ENCODE data around the gene JUP. TPM values are rescaled to one million over a fixed set of nuclear protein-coding genes. Genes with fewer than 3 reads are reported as not detected.

Gene JUP
- total and polyA plus RNA-seq, 10 of the 15 experiments (the other 5 are each of a cell fraction or from before 2014, with no cell fraction given): 1.5 to 36.3 (median 11.6) TPM

DNA sequence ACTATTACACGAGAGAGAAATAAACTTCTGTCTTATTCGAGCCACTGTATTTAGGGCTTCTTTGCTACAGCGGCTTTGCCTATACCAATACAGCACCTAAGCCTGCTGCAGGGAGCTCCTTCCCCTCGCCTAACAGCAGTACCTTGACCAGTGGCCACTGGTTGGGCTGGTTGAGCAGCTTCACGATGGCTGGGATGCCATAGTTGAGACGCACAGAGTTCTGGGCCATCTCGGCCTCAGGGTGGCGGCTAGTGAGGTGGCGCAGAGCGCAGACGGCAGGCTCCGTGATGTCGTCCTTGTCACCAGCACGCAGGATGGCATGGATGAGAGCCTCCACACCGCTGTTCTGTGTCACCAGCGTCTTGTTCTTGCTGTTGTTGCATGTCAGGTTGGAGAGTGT, 23.7 kb downstream of the JUP start:
- H3K4me3 ChIP-seq: no peak overlapping the region
- no TSS peak for BruUV-seq (replicated peaks)
- 59% methylated on average over 16 of the region's 16 CpGs for WGBS (ENCODE audit: insufficient coverage, insufficient replicate concordance, low lambda C conversion rate, missing lambda C conversion rate)
- no peaks in the 10 kb centered on the region; a peak in 1 of 4 replicates for H3K27me3 ChIP-seq (replicated peaks in 1 of 2; ENCODE audit: control insufficient read depth in 2 of 2, insufficient read depth in 2 of 2, low read length in 1 of 2)
- ChIA-PET CTCF (no interaction called here), SMC1A (ENCODE audit: uncharacterized antibody, unreplicated experiment) (no interaction called here), POLR2A (no interaction called here), RAD21 (ENCODE audit: unreplicated experiment) (no interaction called here)
- no peak overlapping the region for H2AFZ ChIP-seq (ENCODE audit: control insufficient read depth, low read depth, low read length)
- no peaks in the 10 kb centered on the region for H3K79me2 ChIP-seq (ENCODE audit: control insufficient read depth, insufficient read depth, low read length)
- H3K27ac ChIP-seq (ENCODE audit: control insufficient read depth, insufficient read depth): no peak overlapping the region
- H4K20me1 ChIP-seq (ENCODE audit: control insufficient read depth, insufficient read depth): no peaks in the 10 kb centered on the region
- peaks cover 0 to 10% of the 10 kb centered on the region in 2 experiments; a peak in 2 of 4 replicates for H3K36me3 ChIP-seq (ENCODE audit: control insufficient read depth in 2 of 2, insufficient read depth in 2 of 2, low read length in 1 of 2)
- H3K4me1 ChIP-seq (ENCODE audit: control insufficient read depth, insufficient read depth, low read length): no peaks in the 10 kb centered on the region
- ATAC-seq (no peak), DNase-seq (ENCODE audit: low read depth, low spot score) (no peak), FAIRE-seq (no peak)
- H3K4me2 ChIP-seq (ENCODE audit: control insufficient read depth, insufficient read depth): no peak overlapping the region
- no peaks in the 10 kb centered on the region for H3K9me3 ChIP-seq (replicated peaks; ENCODE audit: control insufficient read depth, insufficient read depth, low read length)
- no peak overlapping the region for H3K9ac ChIP-seq (ENCODE audit: control insufficient read depth, insufficient read depth, low read length)
- in situ Hi-C loops (cut with MboI): loop anchor here (5.0 kb wide), 1 partner anchor 51 kb away; the partner anchor contains the start of gene GAST
- intact Hi-C loops (cut with micrococcal nuclease; ENCODE audit: unreplicated experiment): no loop called here
- TF ChIP-seq TAF1 (IDR thresholded peaks at IDR 0.05; ENCODE audit: borderline replicate concordance, low read depth, low read length) (no peak), ETV6 (conservative IDR thresholded peaks at IDR 0.05 in 1 of 2, IDR thresholded peaks at IDR 0.05 in 1 of 2; ENCODE audit: borderline replicate concordance in 1 of 2, low read depth in 1 of 2) (no peak), MXI1 (IDR thresholded peaks at IDR 0.05; ENCODE audit: low read depth, low read length) (no peak), EZH2 (IDR thresholded peaks at IDR 0.05; ENCODE audit: borderline replicate concordance, control insufficient read depth, low read depth, low read length) (no peak), RB1 (IDR thresholded peaks at IDR 0.05; ENCODE audit: borderline replicate concordance) (no peak), MYB (IDR thresholded peaks at IDR 0.05; ENCODE audit: borderline replicate concordance, low read depth, low read length) (no peak), PAX5 (IDR thresholded peaks at IDR 0.05; ENCODE audit: borderline replicate concordance, low read depth, low read length) (no peak), CREM (IDR thresholded peaks at IDR 0.05; ENCODE audit: low read depth) (no peak), TARDBP (IDR thresholded peaks at IDR 0.05; ENCODE audit: borderline replicate concordance) (no peak), JUND (IDR thresholded peaks at IDR 0.05; ENCODE audit: low read depth, low read length) (no peak), ZSCAN29 (IDR thresholded peaks at IDR 0.05) (no peak), PML (IDR thresholded peaks at IDR 0.05; ENCODE audit: low read length) (no peak)
- TF ChIP-seq, protein P1, sequence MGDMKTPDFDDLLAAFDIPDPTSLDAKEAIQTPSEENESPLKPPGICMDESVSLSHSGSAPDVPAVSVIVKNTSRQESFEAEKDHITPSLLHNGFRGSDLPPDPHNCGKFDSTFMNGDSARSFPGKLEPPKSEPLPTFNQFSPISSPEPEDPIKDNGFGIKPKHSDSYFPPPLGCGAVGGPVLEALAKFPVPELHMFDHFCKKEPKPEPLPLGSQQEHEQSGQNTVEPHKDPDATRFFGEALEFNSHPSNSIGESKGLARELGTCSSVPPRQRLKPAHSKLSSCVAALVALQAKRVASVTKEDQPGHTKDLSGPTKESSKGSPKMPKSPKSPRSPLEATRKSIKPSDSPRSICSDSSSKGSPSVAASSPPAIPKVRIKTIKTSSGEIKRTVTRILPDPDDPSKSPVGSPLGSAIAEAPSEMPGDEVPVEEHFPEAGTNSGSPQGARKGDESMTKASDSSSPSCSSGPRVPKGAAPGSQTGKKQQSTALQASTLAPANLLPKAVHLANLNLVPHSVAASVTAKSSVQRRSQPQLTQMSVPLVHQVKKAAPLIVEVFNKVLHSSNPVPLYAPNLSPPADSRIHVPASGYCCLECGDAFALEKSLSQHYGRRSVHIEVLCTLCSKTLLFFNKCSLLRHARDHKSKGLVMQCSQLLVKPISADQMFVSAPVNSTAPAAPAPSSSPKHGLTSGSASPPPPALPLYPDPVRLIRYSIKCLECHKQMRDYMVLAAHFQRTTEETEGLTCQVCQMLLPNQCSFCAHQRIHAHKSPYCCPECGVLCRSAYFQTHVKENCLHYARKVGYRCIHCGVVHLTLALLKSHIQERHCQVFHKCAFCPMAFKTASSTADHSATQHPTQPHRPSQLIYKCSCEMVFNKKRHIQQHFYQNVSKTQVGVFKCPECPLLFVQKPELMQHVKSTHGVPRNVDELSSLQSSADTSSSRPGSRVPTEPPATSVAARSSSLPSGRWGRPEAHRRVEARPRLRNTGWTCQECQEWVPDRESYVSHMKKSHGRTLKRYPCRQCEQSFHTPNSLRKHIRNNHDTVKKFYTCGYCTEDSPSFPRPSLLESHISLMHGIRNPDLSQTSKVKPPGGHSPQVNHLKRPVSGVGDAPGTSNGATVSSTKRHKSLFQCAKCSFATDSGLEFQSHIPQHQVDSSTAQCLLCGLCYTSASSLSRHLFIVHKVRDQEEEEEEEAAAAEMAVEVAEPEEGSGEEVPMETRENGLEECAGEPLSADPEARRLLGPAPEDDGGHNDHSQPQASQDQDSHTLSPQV (IDR thresholded peaks at IDR 0.05): no peak
- TF ChIP-seq, protein P2, sequence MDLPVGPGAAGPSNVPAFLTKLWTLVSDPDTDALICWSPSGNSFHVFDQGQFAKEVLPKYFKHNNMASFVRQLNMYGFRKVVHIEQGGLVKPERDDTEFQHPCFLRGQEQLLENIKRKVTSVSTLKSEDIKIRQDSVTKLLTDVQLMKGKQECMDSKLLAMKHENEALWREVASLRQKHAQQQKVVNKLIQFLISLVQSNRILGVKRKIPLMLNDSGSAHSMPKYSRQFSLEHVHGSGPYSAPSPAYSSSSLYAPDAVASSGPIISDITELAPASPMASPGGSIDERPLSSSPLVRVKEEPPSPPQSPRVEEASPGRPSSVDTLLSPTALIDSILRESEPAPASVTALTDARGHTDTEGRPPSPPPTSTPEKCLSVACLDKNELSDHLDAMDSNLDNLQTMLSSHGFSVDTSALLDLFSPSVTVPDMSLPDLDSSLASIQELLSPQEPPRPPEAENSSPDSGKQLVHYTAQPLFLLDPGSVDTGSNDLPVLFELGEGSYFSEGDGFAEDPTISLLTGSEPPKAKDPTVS (IDR thresholded peaks at IDR 0.05; ENCODE audit: low read depth, low read length): no peak
- TF ChIP-seq, protein P3, sequence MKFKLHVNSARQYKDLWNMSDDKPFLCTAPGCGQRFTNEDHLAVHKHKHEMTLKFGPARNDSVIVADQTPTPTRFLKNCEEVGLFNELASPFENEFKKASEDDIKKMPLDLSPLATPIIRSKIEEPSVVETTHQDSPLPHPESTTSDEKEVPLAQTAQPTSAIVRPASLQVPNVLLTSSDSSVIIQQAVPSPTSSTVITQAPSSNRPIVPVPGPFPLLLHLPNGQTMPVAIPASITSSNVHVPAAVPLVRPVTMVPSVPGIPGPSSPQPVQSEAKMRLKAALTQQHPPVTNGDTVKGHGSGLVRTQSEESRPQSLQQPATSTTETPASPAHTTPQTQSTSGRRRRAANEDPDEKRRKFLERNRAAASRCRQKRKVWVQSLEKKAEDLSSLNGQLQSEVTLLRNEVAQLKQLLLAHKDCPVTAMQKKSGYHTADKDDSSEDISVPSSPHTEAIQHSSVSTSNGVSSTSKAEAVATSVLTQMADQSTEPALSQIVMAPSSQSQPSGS (IDR thresholded peaks at IDR 0.05; ENCODE audit: low read length): no peak
- TF ChIP-seq, protein P4, sequence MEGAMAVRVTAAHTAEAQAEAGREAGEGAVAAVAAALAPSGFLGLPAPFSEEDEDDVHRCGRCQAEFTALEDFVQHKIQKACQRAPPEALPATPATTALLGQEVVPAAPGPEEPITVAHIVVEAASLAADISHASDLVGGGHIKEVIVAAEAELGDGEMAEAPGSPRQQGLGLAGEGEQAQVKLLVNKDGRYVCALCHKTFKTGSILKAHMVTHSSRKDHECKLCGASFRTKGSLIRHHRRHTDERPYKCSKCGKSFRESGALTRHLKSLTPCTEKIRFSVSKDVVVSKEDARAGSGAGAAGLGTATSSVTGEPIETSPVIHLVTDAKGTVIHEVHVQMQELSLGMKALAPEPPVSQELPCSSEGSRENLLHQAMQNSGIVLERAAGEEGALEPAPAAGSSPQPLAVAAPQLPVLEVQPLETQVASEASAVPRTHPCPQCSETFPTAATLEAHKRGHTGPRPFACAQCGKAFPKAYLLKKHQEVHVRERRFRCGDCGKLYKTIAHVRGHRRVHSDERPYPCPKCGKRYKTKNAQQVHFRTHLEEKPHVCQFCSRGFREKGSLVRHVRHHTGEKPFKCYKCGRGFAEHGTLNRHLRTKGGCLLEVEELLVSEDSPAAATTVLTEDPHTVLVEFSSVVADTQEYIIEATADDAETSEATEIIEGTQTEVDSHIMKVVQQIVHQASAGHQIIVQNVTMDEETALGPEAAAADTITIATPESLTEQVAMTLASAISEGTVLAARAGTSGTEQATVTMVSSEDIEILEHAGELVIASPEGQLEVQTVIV (IDR thresholded peaks at IDR 0.05; ENCODE audit: borderline replicate concordance, partially characterized antibody): no peak

Measured in GM12878 (cell line).